KOPT-K1 (cell line): Measurements from ENCODE around the gene COMMD1.
"Not testable (repeated sequence)": the region's sequence is repeated elsewhere in the genome, so short reads cannot be mapped to it uniquely, and the experiment has no call there.

Source experiments
- H3K27ac ChIP-seq: fragments of 200-600 bp; sonication (generic); 2 replicates; pipeline ENCODE4 v1.5.1; 2016; ENCODE audit warnings: antibody characterized with exemption, mild to moderate bottlenecking, low read depth, low read length; ENCODE audit not compliant: poor library complexity, severe bottlenecking
- H3K36me3 ChIP-seq: fragments of 200-600 bp; sonication (generic); 2 replicates; pipeline ENCODE4 v1.5.1; 2017; ENCODE audit warnings: antibody characterized with exemption, mild to moderate bottlenecking, low read length, moderate library complexity; ENCODE audit not compliant: insufficient read depth
- H3K9me3 ChIP-seq: fragments of 200-600 bp; sonication (generic); 2 replicates; pipeline ENCODE4 v1.5.1; 2017; ENCODE audit warnings: antibody characterized with exemption, low read length, mild to moderate bottlenecking; ENCODE audit not compliant: insufficient read depth, poor library complexity, severe bottlenecking

The COMMD1 gene

GRCh38 chr2:62013641-62014040, 108.2 kb downstream of the COMMD1 start:
- Histone ChIP-seq H3K36me3 (no peaks in the 10 kb centered on the region), H3K27ac (no peak overlapping the region), H3K9me3 (no peaks in the 10 kb centered on the region)

- no peaks in the 10 kb centered on the region for H3K9me3 ChIP-seq
- H3K27ac ChIP-seq = no peak overlapping the region
- no peaks in the 10 kb centered on the region for H3K36me3 ChIP-seq
Observed at GRCh38 chr2:62014102-62014501, 108.6 kb downstream of the COMMD1 start.

GRCh38 chr2:62016957-62017356, 111.5 kb downstream of the COMMD1 start:
- H3K27ac ChIP-seq = no peak overlapping the region
- H3K36me3 ChIP-seq = no peaks in the 10 kb centered on the region
- no peaks in the 10 kb centered on the region for H3K9me3 ChIP-seq

- H3K27ac ChIP-seq = no peak overlapping the region
- no peaks in the 10 kb centered on the region for H3K9me3 ChIP-seq
- no peaks in the 10 kb centered on the region for H3K36me3 ChIP-seq
Observed at GRCh38 chr2:62029910-62030309, 124.4 kb downstream of the COMMD1 start.

- H3K36me3 ChIP-seq = no peaks in the 10 kb centered on the region
- H3K27ac ChIP-seq = no peak overlapping the region
- no peaks in the 10 kb centered on the region for H3K9me3 ChIP-seq
Observed at GRCh38 chr2:62030902-62031301, 125.4 kb downstream of the COMMD1 start.

- Histone ChIP-seq H3K36me3 (no peaks in the 10 kb centered on the region), H3K9me3 (no peaks in the 10 kb centered on the region), H3K27ac (no peak overlapping the region)
Observed at GRCh38 chr2:62032096-62032495, 126.6 kb downstream of the COMMD1 start.

GRCh38 chr2:62034715-62035114, 129.2 kb downstream of the COMMD1 start:
- Histone ChIP-seq H3K9me3 (no peaks in the 10 kb centered on the region), H3K27ac (no peak overlapping the region)

GRCh38 chr2:62036229-62036628, 130.8 kb downstream of the COMMD1 start:
- no peak overlapping the region for H3K27ac ChIP-seq

More at GRCh38 chr2:62034715-62035114, 129.2 kb downstream of the COMMD1 start:
- no peaks in the 10 kb centered on the region for H3K36me3 ChIP-seq

GRCh38 chr2:62036761-62037250, 131.3 kb downstream of the COMMD1 start:
- no peak overlapping the region for H3K27ac ChIP-seq
- peaks cover under 1% of the 10 kb centered on the region for H3K9me3 ChIP-seq
- H3K36me3 ChIP-seq = no peaks in the 10 kb centered on the region

More at GRCh38 chr2:62036229-62036628, 130.8 kb downstream of the COMMD1 start:
- Histone ChIP-seq H3K36me3 (no peaks in the 10 kb centered on the region), H3K9me3 (no peaks in the 10 kb centered on the region)

GRCh38 chr2:62038975-62039771, 133.7 kb downstream of the COMMD1 start:
- H3K27ac ChIP-seq = peak overlapping the region; percentile 44
- H3K36me3 ChIP-seq = no peaks in the 10 kb centered on the region
- peaks cover 21% of the 10 kb centered on the region for H3K9me3 ChIP-seq

GRCh38 chr2:62040926-62041325, 135.5 kb downstream of the COMMD1 start:
- Histone ChIP-seq H3K36me3 (no peaks in the 10 kb centered on the region), H3K9me3 (peaks cover 34% of the 10 kb centered on the region), H3K27ac (no peak overlapping the region)

- H3K36me3 ChIP-seq, H3K27ac ChIP-seq: not testable (repeated sequence)
- H3K9me3 ChIP-seq = peaks cover 34% of the 10 kb centered on the region
Observed at GRCh38 chr2:62041701-62042385, 136.4 kb downstream of the COMMD1 start.

GRCh38 chr2:62042400-62042799, 136.9 kb downstream of the COMMD1 start:
- Histone ChIP-seq H3K27ac (no peak overlapping the region), H3K36me3 (no peaks in the 10 kb centered on the region), H3K9me3 (peaks cover 34% of the 10 kb centered on the region)

GRCh38 chr2:62042944-62043343, 137.5 kb downstream of the COMMD1 start:
- H3K9me3 ChIP-seq = peaks cover 34% of the 10 kb centered on the region
- H3K36me3 ChIP-seq = no peaks in the 10 kb centered on the region
- no peak overlapping the region for H3K27ac ChIP-seq

GRCh38 chr2:62045017-62045543, 139.6 kb downstream of the COMMD1 start:
- no peak overlapping the region for H3K27ac ChIP-seq
- no peaks in the 10 kb centered on the region for H3K36me3 ChIP-seq
- peaks cover 34% of the 10 kb centered on the region for H3K9me3 ChIP-seq
